DMS53 (cell line): ENCODE data around the gene CCM2.

ENCODE experiments used
- DNase-seq: peaks from one replicate; lab custom pipeline; 2025; lab: John Stamatoyannopoulos, UW

CCM2 gene

GRCh38 chr7:45082031-45082830 lies 82.2 kb downstream of the CCM2 start:
- DNase-seq, result no peak

- DNase-seq, result no peak
Measured at GRCh38 chr7:45082831-45083331, 82.9 kb downstream of the CCM2 start.

- no peak for DNase-seq
Measured at GRCh38 chr7:45084336-45084735, 84.3 kb downstream of the CCM2 start.

DNA sequence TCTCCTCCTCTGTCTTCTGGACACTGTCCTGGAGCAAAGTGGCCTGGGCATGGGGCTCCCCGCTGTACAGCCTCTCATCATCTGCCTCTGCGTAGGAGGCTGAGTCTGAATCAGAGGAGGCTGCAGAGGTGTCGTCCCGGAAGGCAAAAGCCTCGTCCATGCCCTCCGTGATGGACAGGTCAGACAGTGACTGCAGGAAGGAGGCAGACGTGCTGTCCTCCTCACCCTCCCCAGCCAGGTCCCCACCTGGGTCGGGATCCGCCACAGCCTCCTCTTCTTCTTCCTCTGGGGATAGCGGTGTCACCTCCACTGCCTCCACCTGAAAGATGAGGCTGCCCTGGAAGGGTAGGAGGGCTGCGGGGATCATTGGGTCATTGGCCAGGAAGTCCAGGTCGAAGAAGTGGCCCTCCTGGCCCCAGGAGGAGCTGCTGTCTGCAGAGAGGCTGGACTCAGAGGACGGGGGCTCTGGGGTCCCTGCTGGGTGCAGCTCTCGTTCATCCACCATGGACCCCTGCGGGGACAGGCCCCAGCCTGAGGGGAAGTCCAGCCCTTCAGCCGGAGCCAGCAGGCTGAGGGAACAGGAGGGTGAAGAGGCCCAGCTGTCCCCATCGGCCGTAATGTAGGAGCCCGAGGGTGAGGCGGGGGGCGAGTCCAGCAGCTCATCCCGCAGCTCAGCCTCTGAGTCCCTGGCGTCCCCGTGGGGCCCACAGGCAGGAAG lies 85.1 kb downstream of the CCM2 start:
- no peak for DNase-seq

DNA sequence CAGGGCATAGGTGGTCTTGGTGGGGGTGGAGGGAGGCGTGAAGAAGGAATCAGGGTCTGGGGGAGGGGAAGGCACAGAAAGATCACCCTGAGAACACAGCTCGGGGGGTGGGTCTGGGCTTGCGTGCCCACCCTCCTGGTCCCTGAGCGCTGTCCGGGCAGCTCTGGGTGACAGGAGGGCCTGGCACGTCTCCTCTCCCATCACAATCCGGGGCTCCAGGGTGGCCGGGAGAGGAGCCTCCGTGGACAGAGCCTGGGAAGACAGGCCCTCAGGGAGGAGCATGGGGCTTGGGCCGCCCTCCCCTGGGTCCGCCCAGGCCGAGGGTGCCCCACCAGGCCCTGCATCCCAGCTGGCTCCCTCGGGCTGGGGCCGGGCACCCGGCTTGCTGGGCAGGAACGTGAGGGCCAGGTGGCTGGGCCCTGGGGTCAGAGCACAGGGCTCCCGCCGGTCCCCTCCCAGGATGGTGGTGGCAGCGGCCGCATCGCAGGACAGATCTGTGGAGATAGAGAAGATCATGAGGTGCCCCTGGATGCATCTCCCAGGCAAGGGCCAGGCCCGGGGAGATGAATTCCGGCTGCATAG lies 85.7 kb downstream of the CCM2 start:
- no peak for DNase-seq

DNA sequence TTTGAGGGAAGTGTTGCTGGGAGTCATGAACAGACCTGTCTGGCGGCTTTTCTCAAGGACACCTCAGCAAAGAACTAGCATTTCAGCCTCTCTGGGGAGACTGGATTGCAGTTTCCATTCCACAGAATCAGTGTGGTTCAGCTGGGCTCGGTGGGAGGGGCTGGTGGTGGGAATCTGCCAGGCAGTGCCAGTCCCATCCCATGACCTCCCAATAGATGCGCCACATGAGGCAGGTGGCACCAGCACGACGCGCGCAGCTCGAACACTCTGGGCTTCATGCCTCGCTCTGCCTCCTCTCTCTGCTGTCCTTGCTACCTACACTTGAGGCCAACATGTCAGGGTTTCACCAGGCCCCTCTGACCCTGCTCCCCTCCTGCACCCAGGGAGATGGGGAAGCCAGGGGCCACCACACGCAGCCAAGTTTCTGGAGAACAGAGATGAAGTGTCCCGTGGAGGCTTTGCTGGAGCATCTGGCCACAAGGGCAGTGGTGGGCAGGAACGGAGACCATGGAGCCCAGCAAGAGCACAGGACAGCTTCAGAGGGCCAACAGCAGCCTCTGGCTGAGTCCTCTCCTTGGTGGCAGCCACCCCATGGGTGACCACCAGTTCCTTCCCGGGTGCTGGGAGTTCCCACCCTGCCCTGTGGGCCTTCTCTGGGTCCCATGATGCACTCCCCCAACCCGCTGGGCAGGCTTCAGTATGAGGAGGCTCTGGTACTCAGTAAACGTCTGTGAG lies 86.5 kb downstream of the CCM2 start:
- no peak for DNase-seq

DNA sequence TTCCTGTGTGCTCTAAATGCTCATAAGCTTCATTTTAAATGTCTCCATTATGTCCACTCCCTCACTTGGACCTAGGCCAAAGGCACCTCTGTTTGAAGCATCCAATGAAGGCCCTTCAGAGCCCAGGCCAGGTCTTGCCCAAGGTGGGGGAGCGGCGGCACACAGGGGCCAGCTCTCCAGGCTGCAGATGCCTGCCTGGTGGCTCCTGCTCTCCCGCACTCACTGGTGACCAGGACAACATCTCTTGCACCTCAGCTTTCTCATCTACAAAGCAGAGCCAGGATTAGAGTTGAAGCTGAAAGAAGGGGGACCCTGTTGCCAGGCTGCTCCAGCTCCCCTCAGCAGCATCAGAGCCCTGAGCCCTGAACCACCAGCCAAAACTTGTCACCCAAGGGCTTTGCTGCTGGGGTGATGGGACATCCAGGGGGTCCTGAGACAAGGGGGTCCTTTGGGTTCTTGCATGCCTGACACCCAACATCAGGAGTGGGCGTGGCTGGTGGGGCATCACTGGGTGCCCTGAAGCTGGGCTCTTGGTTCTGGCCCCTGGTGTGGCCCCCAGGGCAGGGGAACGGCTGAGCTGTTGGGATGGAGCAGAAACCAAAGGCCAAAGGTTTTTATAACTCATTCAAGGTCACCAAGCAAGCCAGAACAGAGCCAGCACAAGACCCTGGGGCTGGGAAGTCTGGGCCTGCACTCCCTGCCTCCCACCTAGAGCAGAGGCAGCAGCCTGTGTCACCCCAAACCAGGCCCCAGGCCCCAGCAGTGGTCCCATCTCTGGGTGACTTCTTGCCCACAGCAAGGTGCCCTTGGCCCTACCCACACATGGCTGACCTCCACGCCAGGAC lies 87.5 kb downstream of the CCM2 start:
- no peak for DNase-seq

DNA sequence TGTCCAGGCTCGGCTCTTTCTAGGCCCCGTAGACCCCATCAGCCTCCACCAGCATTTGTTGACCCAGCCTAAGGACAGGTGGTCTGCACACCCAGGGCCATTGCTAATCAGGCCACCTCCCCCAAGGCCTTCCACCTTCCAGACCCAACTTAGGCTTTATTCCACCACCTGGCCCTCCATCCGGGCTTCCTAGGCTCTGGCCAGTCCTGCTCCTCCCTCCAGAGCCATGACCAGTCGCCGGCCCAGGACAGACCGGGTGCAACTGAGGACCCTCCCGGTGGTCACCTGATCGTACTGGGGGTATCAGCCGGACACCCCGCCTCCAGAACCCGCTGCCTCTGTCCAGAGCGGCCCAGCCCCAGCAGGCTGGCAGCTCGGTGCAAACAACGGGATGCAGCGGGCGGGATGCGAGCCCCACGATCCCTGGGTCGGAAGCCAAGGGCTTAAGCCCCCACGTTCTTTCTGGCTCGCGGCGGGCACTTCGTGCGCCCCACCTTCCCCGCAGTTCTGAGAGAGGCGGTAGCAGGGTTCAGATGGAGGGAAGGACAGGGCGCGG lies 88.2 kb downstream of the CCM2 start:
- DNase-seq, result no peak

GRCh38 chr7:45088821-45089340 lies 88.9 kb downstream of the CCM2 start, which contains the start of gene NACAD:
NACAD (minus strand) TSS chr7:45088969; CDS start chr7:45088894, 75 bp downstream.
- DNase-seq, result peak; percentile 61

DNA sequence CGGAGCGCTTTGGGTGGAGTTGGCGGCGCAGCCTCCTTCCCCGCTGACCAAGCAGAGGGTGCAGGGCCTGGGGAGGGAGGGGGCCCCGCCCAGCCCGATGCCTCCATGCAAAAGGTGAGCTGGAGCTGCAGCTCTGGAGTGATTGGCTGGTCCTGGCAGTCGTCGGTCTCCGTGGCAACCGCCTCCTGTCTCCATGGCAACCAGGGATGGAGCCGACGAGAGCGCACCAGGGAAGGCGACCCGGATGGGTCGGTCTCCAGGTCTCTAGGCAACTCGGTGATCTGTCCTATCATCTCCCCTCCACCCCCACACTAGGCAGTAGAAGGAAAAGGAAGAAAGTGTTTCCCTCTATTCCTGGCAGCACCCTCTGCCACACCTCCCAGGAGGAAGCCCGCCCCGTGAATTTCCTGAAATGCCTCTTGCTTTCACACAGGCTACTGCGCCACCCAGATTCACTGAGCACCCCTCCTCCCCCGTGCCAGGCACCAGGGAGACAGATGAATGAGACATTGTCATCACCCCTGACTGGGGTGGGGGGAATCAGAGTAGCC lies 89.4 kb downstream of the CCM2 start:
- DNase-seq, result peak; percentile 91

- DNase-seq, result no peak
Measured at GRCh38 chr7:45092100-45092930, 92.3 kb downstream of the CCM2 start.

- no peak for DNase-seq
Measured at GRCh38 chr7:45092931-45093235, 92.9 kb downstream of the CCM2 start.

DNA sequence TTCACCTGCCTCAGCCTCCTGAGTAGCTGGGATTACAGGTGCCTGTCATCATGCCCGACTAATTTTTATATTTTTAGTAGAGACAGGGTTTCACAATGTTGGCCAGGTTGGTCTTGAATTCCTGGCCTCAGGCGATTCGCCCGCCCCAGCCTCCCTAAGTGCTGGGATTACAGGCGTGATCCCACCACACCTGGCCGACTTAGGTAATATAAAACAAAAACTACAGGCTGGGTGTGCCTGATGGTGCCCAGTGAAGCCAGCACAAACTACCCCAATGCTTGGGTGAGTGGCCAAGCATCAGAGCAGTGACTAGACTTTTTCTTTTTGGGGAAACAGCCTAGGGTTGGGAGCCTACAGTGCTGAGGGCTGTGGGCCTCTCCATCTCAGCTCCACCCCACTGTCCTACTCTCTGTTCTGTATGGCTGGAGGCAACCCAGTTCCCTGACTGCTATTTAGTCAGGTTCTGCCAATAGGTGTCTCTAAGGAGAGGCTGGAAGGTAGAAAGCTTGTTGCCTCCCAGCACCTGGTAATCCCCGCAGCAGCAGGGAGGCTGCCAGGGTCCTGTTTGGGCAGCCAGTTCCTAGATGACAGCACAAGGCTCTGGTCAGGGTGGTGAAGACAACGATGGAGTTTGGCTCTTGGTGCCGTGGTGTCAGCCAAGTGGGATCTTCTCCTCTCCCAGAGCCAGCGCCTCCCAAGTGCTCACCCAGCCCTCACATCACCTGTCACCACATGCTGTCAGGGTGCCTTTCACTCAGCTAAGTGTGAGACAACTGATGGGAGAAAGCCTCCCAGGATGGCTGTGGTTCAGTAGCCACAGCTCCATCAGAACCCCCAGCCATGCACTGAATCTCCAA lies 99.2 kb downstream of the CCM2 start:
- DNase-seq, result peak; percentile 18

DNA sequence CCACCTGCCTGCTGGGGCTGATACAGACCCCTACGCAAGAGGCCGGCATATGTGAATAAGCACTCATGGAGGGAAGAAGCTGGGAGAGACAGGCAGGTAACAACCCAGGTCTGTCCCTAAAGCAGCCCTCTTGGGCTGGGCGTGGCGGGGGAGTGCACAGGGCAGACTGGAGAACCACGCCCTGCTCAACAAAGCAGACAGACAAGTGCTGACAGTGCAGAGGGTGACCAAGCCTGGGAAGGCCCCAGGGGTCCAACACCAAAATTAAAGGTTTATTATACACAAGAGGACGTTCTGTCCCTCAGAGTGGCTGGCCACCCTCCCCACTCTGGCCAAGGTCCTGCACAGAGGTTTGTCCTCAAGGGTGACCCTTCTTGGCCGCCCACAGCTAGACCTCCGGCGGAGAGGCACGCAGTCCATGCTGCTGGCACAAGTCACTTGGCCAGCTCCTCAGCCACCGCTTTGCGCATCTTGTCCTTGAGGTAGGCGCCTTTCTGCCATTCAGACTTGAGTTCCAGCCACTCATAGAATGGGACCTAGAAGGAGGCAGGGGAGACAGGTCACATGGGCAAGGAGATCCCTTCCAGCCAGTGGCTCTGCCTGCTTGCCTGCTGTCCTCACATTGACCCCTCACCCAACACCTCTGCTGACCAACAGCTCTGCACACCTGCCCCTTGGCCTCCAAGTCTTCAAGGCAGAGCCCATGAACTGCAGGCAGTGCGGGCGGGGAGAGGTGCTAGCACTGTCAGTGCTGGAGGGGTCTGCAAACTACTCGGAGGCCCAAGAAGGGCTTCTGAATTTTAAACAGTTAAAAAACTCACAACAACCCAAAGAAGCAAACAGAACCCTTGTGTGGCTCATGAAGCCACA lies 100.1 kb downstream of the CCM2 start:
- DNase-seq, result no peak

- DNase-seq, result no peak
Measured at GRCh38 chr7:45100761-45101480, 100.9 kb downstream of the CCM2 start.

- DNase-seq, result no peak
Measured at GRCh38 chr7:45101748-45102147, 101.7 kb downstream of the CCM2 start.
